HUES6 (cell line): ENCODE data around the gene ZRANB3.
A peak's percentile ranks its signal among the peaks of the same experiment; 100 is the strongest.
"Not testable (repeated sequence)": the region's sequence is repeated elsewhere in the genome, so short reads cannot be mapped to it uniquely, and the experiment has no call there.

Experiments
- H3K27ac ChIP-seq: 2 replicates; pipeline ENCODE4 v1.7.0; 2013; ENCODE audit warnings: low read depth, mild to moderate bottlenecking, low read length, inconsistent platforms
- H3K27me3 ChIP-seq: 2 replicates; pipeline ENCODE4 v1.6.1; 2013; ENCODE audit warnings: low read length; ENCODE audit not compliant: control insufficient read depth, insufficient read depth
- H3K36me3 ChIP-seq: 2 replicates; pipeline ENCODE4 v1.6.1; 2013; ENCODE audit warnings: low read length; ENCODE audit not compliant: control insufficient read depth, insufficient read depth
- H3K4me1 ChIP-seq: 2 replicates; pipeline ENCODE4 v1.6.1; 2013; ENCODE audit warnings: low read length; ENCODE audit not compliant: control insufficient read depth, insufficient read depth
- H3K4me3 ChIP-seq: 2 replicates; pipeline ENCODE4 v1.5.1; 2013; ENCODE audit warnings: low read depth, low read length
- H3K9ac ChIP-seq: one replicate; pipeline ENCODE4 v1.6.1; 2013; ENCODE audit warnings: mild to moderate bottlenecking, low read length
- H3K9me3 ChIP-seq: 2 replicates; pipeline ENCODE4 v1.6.1; 2013; ENCODE audit warnings: low read depth, low read length; ENCODE audit not compliant: control insufficient read depth, insufficient read depth

The ZRANB3 gene

DNA sequence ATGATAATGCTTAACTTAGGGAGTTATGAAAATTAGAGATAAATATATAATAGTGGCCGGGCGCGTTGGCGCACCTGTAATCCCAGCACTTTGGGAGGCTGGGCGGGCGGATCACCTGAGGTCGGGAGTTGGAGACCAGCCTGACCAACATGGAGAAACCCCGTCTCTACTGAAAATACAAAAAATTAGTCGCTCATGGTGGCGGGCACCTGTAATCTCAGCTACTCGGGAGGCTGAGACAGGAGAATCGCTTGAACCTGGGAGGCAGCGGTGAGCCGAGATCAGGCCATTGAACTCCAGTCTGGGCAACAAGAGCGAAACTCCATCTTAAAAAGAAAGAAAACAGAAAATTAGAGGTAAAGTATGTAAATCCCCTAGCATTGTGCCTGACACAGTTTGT, 2.5 kb upstream of the ZRANB3 start:
- not testable (repeated sequence) for H3K4me1 ChIP-seq, H3K27ac ChIP-seq, H3K9ac ChIP-seq, H3K27me3 ChIP-seq, H3K4me3 ChIP-seq
- Histone ChIP-seq H3K36me3 (peaks cover 14% of the 10 kb centered on the region), H3K9me3 (peaks cover 13% of the 10 kb centered on the region)

DNA sequence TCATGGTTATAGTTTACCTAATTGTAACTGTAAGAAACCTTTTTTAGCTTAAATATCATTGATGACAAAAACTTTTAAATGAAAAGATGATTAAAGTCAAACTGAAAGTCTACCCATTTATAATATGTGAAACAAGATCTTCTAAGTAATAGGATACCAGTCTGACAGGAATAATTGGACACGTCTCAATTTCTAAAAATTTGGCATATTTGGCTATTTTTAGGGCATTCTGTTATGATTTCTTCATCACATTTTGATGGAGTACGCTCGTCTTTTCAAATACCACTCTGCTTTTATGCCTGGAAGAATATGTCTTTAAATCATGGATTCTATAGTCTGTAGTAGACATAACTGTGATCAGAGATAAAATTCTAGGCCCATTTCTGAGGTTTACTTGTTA, 1.6 kb upstream of the ZRANB3 start:
- no peak overlapping the region for H3K27ac ChIP-seq
- no peak overlapping the region for H3K9ac ChIP-seq
- no peaks in the 10 kb centered on the region for H3K4me1 ChIP-seq
- no peaks in the 10 kb centered on the region for H3K27me3 ChIP-seq
- peak overlapping the region; percentile 83 for H3K4me3 ChIP-seq
- H3K9me3 ChIP-seq = peaks cover 10% of the 10 kb centered on the region
- peaks cover 8% of the 10 kb centered on the region for H3K36me3 ChIP-seq

DNA sequence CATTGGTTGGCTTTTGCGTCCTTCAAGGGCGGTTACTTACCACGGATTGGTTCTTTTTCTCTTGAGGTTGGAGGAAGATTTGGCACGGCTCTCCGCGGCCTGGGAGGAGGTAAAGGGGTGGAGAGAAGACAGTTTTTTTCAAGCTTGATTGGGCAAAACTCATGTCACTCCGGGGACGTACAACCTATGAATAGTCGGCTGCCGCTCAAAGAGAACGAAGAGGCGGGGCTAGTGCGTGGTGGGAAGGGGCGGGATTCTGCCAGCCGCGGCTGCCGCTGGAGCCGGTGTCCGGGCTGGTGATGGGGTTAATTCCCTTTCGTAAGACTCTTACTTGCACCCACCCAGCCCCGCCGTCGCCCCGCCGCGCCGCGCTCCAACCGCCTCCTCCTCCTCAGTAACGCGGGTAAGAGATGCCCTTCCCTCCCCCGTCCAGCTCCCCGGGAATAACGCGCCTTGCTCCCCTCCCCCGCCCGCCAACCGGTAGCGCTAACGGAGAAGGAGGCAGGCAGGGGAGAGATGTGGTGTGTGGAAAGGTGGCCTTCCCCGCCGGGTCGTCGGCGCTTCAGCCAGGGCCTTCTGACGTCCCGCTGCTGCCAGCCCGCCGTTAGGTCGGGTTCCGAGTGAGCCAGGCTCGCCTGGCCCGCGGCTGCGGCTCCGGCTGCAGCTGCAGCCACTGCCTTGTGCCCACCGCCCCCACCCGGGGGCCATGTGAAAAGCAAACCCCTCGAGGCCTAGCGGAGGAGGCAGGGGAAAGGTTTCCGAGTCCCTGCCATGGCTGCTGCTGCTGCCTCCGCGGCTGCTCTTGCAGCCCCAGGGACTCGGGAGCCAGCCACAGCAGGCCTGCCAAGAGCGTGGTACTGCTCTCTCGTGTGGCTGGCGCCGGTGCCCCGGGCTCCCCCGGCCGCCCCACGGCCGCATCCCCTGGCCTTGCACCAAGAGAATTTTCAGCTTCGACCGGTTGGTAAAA, 496 bp upstream of the ZRANB3 start, which contains the start of gene R3HDM1:
R3HDM1 (plus strand) TSS at position 254 of the 967 bp plus-strand sequence. CDS start 73,362 bp downstream, outside the sequence.
- Histone ChIP-seq H3K4me3 (peak within 1 kb of the TSS; percentile 83), H3K36me3 (peaks cover 4% of the 10 kb centered on the region), H3K9ac (peak within 1 kb of the TSS; percentile 88), H3K4me1 (no peaks in the 10 kb centered on the region), H3K27ac (peak within 1 kb of the TSS; percentile 82), H3K9me3 (peaks cover 5% of the 10 kb centered on the region), H3K27me3 (no peaks in the 10 kb centered on the region)

DNA sequence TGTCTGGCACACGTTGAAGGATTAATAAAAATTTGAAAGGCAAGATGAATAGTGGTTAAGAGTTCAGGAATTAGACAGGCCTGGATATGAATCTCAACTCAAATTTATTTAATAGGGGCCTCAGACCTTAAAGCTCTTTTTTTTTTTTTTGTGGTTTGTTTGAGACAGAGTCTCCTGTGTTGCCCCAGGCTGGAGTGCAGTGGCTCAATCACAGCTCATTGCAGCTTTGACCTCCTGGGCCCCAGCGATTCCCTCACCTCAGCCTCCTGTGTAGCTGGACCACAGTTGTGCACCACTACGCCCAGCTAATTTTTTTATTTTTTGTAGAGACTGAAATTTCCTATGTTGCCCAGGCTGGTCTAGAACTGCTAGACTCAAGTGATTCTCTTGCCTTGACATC, 3.0 kb downstream of the ZRANB3 start:
- Histone ChIP-seq H3K4me1 (no peaks in the 10 kb centered on the region), H3K27ac (no peak overlapping the region), H3K9me3 (no peaks in the 10 kb centered on the region), H3K27me3 (no peaks in the 10 kb centered on the region), H3K36me3 (peaks cover 2% of the 10 kb centered on the region; the same call in 1 of the 2 replicates), H3K4me3 (no peak overlapping the region), H3K9ac (no peak overlapping the region)

DNA sequence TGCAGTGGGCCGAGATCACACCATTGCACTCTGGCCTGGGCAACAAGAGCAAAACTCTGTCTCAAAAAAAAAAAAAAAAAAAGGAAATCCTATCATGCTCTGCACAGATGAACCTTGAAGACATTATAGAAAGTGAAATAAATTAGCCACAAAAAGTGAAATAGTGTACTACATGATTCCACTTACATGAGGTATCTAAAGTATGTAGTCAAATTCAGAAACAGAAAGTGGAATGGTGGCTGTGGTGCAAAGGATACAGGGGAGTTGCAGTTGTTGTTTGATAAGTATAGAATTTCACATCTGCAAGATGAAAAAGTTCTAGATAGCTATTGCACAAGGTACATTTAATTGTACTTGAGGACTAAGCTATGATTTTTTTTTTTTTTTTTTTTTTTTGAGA, 5.2 kb downstream of the ZRANB3 start:
- no peak overlapping the region for H3K4me3 ChIP-seq
- H3K27ac ChIP-seq = no peak overlapping the region
- peaks cover 10% of the 10 kb centered on the region; the same call in 1 of the 2 replicates for H3K9me3 ChIP-seq
- H3K4me1 ChIP-seq = no peaks in the 10 kb centered on the region
- no peaks in the 10 kb centered on the region for H3K27me3 ChIP-seq
- H3K9ac ChIP-seq = no peak overlapping the region
- peaks cover 17% of the 10 kb centered on the region; the same call in 1 of the 2 replicates for H3K36me3 ChIP-seq

DNA sequence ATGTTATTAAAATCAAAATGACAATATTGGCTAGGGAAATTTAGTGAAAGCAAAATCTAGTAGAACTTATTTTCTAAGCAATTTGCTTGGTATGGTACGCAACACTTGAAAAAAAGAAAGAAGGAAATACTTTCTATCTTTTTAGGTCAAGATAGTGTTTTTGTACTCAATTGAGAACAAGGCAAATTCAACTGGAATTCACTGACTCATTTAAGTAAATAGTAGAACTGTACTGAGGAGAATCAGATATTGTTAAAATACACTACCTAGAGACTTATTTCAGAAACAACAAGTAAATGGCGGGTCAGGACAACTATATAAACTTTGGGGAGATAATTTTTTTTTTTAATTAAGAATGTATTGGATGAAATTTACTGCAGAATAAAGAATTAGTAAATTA, 18.9 kb downstream of the ZRANB3 start:
- H3K36me3 ChIP-seq = peaks cover 12% of the 10 kb centered on the region; the same call in 1 of the 2 replicates
- H3K27me3 ChIP-seq = no peaks in the 10 kb centered on the region
- no peak overlapping the region for H3K4me3 ChIP-seq
- H3K9me3 ChIP-seq = peaks cover 44% of the 10 kb centered on the region
- H3K27ac ChIP-seq = no peak overlapping the region
- H3K9ac ChIP-seq = no peak overlapping the region
- H3K4me1 ChIP-seq = no peaks in the 10 kb centered on the region

DNA sequence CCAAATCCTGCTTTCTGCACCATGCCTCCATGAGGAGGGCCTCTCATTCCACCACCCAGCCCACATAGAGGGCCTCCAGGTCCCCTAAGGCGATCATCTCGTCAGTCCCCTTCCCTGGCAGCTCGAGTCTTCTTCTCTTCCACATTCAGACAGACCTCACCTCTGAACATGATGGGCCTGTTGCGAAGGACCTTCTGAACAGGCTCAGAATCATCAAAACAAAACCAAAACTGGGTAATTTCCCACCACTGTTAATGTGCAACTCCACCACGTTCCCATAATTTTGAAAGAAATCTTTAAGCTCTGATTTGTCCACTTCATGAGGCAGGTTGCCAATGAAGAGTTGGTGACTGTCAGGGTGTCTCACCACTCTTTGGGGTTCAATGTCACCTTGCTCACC, 20.4 kb downstream of the ZRANB3 start:
- Histone ChIP-seq H3K27me3 (no peaks in the 10 kb centered on the region), H3K27ac (no peak overlapping the region)

DNA sequence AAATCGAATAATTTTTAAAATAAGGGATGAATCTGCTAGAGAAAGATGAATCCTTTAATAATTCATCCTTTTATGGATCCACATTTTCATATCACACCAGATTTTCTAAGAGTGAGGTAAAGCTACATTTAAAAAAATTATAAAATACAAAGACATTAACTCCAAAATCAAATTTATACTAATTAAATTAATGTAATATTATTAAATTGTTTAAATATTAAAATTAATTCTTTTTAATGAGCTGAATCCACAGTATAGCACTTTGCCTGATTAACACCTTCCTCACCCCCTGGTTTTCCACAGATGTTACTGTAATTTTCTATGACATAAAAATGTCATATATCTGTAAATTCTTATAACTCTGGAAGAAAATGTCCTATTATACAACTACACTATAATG, 26.2 kb downstream of the ZRANB3 start:
- Histone ChIP-seq H3K4me1 (no peaks in the 10 kb centered on the region), H3K36me3 (peaks cover 19% of the 10 kb centered on the region), H3K9ac (no peak overlapping the region), H3K27ac (no peak overlapping the region), H3K9me3 (peaks cover 10% of the 10 kb centered on the region), H3K4me3 (no peak overlapping the region), H3K27me3 (no peaks in the 10 kb centered on the region)

More for the DNA sequence above, 20.4 kb downstream of the ZRANB3 start:
- Histone ChIP-seq H3K4me1 (no peaks in the 10 kb centered on the region), H3K9me3 (peaks cover 29% of the 10 kb centered on the region), H3K4me3 (no peak overlapping the region), H3K36me3 (peaks cover 12% of the 10 kb centered on the region; the same call in 1 of the 2 replicates), H3K9ac (no peak overlapping the region)

DNA sequence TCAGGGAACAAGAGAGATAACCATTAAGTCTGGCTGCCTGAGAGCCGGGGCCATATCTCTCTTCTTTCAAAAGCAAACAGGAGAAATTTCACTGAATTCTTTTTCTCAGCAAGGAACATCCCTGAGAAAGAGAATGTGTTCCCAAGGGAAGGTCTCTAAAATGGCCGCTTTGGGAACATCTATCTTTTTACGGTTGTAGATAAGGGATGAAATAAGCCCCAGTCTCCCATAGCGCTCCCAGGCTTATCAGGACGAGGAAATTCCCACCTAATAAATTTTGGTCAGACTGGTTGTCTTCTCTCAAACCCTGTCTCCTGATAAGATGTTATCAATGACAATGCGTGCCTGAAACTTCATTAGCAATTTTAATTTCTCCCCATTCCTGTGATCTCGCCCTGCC, 32.4 kb downstream of the ZRANB3 start:
- not testable (repeated sequence) for H3K27ac ChIP-seq, H3K4me1 ChIP-seq, H3K27me3 ChIP-seq, H3K4me3 ChIP-seq, H3K9ac ChIP-seq
- Histone ChIP-seq H3K36me3 (peaks cover 31% of the 10 kb centered on the region), H3K9me3 (peaks cover 24% of the 10 kb centered on the region)

DNA sequence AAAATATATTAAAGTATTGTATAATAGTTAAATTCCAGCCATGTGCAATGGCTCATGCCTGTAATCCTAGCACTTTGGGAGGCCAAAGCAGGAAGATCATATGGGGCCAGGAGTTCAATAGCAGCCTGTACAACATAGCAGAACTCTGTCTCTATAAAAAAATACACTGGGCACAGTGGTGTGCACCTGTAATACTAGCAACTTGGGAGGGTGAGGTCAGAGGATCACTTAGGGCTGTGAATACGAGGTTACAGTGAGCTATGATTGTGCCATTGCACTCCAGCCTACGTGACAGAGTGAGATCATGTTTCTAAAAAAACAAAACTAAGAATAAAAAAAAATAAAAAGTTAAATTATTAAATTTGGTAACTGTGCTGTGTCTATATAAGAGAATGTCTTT, 36.1 kb downstream of the ZRANB3 start:
- no peaks in the 10 kb centered on the region for H3K27me3 ChIP-seq
- no peak overlapping the region for H3K4me3 ChIP-seq
- no peak overlapping the region for H3K9ac ChIP-seq
- H3K9me3 ChIP-seq = peaks cover 15% of the 10 kb centered on the region
- no peaks in the 10 kb centered on the region for H3K4me1 ChIP-seq
- no peak overlapping the region for H3K27ac ChIP-seq
- H3K36me3 ChIP-seq = peaks cover 16% of the 10 kb centered on the region

DNA sequence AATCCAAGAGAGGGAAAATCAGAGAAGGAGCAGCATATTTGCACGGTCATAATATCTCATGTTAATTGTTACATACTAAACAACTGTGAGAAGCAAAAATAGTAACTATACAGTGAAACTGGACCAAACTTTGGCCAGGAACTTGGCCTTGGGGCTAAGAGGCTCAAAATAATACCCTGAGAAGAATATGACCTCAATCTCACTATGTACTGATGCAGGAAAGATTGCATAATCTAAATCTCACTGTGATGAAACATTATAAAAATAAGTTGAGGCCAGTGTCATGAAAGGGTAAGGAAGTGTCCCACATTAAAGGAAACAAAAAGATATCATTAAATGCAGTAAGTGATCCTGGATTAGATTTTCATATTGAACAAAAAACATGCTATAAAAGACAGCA, 36.5 kb downstream of the ZRANB3 start:
- Histone ChIP-seq H3K27me3 (no peaks in the 10 kb centered on the region), H3K36me3 (peaks cover 12% of the 10 kb centered on the region), H3K4me3 (no peak overlapping the region), H3K9me3 (peaks cover 11% of the 10 kb centered on the region), H3K27ac (no peak overlapping the region), H3K9ac (no peak overlapping the region), H3K4me1 (no peaks in the 10 kb centered on the region)
